GM19324 (cell line): ENCODE results near the gene CREB1.
"Not testable (repeated sequence)": the region's sequence is repeated elsewhere in the genome, so short reads cannot be mapped to it uniquely, and the experiment has no call there.

Experiments used
- ATAC-seq: cut with Tn5 transposase; IDR thresholded peaks from one replicate; pipeline ENCODE4 v1.9.1; 2021; ENCODE audit warnings: mild to moderate bottlenecking, moderate library complexity; ENCODE audit not compliant: unreplicated experiment, low FRiP score

The CREB1 gene

DNA sequence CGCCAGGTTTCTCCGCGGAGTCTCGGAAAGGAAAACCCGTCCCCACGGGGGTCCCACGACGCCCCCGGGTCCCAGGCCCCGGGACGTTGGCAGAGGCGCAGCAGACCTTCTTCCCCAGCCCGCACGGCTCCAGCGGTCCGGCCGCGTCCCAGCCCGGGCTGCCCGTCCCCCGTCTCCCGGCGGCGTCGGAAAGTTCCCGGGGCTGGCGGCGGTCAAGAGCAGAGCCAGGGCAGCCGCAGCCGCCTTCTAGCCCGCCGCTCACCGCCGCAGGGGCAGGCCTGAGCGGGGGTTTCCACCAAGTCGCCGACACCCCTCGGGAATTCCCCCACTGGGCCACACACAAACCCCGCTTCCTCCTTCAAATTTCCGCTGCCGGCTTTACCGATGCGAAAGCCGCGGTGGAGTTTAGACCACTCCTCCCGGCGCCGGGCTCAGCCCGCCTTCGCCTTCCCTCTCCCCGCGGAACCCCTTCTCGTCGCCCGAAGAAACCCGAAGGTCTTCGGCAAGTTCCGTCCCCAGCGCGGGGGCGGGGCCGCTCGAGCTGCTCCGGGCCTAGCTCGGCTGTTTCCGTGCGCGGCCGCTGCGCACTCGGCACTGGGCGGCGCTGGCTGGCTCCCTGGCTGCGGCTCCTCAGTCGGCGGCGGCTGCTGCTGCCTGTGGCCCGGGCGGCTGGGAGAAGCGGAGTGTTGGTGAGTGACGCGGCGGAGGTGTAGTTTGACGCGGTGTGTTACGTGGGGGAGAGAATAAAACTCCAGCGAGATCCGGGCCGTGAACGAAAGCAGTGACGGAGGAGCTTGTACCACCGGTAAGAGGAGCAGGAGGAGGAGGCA is at the start of gene CREB1:
Gene CREB1, plus strand, starts transcription at position 633 of the 830 bp plus-strand sequence. CDS start 25,674 bp downstream, outside the sequence.
- peak; percentile 91 for ATAC-seq

GRCh38 chr2:207480521-207481040 is 49.2 kb upstream of the CREB1 start:
- no peak for ATAC-seq

DNA sequence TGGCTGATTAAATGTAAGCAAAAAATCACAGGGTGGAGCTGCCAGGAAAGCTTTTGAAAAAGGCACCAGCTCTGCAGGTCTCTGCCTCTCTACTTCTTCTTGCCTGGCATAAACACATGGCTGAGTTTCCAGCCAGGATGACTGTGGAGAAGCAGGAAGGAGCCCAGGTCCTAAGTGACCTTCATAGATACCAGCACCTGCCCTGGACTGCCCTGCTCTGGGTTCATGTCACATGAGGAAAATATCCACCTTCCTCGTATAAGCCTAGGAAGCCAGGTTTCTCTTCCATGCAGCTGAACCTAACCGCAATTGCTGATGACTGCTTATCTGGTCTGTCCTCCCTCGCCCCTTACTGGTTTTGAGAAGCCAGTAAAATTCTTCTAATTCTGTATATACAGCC is 47.8 kb upstream of the CREB1 start:
- ATAC-seq, result no peak

GRCh38 chr2:207482630-207483029 is 47.1 kb upstream of the CREB1 start:
- no peak for ATAC-seq

GRCh38 chr2:207483066-207483465 is 46.7 kb upstream of the CREB1 start:
- ATAC-seq, result no peak

- no peak for ATAC-seq
Observed at GRCh38 chr2:207483477-207483876, 46.3 kb upstream of the CREB1 start.

GRCh38 chr2:207484444-207485391 is 45.0 kb upstream of the CREB1 start:
- no peak for ATAC-seq

- ATAC-seq, result no peak
Observed at GRCh38 chr2:207487650-207488311, 42.0 kb upstream of the CREB1 start.

DNA sequence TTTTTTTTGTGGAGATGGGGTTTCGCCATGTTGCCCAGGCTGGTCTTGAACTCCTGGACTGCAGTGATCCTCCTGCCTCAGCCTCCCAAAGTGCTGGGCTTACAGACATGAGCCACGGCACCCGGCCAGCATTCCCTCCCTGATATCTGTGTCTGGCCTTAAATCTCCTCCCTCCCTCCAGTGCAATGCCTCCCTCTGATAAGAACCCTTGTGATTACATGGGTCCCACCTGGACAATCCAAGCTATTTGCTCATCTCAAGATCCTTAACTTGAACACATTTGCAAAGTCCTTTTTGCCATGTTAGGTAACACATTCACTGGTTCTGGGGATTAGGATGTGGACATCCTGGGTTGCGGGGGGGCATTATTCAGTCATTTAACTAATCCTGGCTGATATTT is 40.5 kb upstream of the CREB1 start:
- ATAC-seq, result no peak

DNA sequence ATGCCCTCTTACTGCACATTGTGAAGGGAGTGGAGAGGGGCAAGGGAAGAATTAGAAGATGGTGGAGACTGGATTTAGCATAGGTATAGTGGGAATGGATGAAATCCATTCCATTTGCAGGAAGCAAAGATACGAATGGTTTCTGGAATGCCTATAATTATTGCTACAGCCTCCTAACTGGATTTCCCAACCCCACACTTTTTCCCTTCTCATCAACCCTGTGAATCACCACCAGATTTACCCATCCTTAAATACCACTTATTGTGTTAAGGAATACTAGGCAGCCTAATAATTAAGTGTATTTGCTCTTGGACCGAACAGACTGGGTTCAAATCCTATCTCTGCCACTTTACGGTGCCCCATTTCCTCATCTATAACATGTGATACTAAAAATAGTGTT is 39.3 kb upstream of the CREB1 start:
- ATAC-seq, result no peak

GRCh38 chr2:207491086-207491485 is 38.7 kb upstream of the CREB1 start:
- ATAC-seq, result no peak

- ATAC-seq, result no peak
Observed at GRCh38 chr2:207491956-207492355, 37.8 kb upstream of the CREB1 start.

DNA sequence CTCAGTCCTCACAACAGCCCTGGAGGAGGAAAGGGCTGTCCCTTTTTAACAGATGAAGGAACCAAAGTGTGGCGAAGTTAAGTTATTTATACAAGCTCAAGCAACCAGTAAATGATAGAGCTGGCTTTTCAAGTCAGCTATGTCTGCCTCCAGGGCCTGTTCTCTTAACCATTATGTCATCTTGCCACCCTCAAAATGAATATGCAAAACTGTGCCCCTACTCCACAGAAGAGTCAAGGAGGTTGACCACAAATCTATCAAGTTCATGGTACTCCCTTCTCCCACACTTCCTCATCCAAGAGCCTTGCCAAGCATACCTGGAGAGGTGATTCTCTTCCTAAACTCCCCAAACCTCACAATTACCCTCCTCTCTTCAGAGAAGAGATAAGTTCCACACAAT is 37.3 kb upstream of the CREB1 start:
- ATAC-seq, result no peak

DNA sequence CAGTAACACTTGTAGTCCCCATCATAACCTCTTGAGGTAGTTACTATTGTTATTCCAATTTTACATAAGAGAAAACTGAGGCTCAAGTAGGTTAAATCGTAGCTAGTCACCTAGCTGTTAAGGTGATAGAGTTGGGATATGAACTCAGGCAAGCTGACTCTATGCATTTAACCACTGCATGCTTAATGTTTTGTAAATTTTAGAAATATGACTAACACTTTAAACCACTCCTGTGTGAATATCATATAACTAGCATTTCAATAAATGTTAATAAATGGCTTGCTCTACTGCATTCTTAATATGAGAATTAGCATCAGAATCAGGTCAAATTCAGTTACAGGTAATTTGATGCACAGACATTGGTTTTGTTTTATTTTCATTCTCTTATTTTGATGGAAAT is 35.6 kb upstream of the CREB1 start:
- no peak for ATAC-seq

DNA sequence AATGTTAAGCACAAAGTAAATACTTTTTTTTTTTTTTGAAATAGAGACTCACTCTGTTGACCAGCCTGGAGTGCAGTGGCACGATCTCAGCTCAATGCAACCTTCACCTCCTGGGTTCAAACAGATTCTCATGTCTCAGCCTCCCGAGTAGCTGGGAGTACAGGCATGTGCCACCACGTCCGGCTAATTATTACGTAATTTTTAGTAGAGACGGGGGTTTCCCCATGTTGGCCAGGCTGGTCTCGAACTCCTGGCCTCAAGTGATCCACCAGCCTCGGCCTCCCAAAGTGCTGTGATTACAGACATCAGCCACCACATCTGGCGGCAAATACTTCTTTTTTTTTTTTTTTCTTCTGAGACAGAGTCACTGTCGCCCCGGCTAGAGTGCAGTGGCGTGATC is 32.8 kb upstream of the CREB1 start:
- not testable (repeated sequence) for ATAC-seq

DNA sequence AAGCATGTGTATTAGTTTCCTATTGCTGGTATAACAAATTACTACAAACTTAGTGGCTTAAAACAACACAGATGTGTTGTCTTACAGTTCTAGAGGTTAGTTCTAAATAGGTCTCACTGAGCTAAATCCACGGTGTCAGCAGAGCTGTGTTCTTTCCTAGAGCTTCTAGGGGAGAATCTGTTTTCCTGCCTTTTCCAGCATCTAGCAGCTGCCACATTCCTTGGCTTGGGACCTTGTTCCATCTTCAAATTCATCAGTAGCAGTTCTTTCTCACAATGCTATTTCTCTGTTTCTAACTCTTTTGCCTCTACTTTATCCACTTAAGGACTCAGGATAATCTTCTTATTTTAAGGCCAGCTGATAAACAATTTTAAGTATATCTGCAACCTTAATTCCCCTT is 32.2 kb upstream of the CREB1 start:
- no peak for ATAC-seq

GRCh38 chr2:207498427-207498826 is 31.3 kb upstream of the CREB1 start:
- ATAC-seq, result no peak

DNA sequence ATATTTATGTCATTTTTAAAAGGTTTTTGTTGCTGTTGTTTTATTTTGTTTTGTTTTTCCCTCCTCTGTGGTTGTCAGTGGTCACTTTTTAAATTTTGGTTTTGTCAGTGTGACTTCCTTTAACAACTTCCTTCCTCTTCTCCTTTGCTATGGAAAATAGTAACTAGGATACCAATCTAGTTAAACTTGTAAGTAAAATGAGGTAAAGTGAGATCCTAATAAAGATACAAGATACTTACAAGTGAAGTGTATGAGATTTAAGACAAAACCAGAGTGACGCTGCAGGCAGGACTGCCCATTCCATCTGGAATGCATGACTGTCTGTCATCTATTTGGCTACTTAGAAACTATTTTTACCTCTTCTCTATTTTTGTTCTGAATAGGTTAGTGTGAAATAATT is 30.6 kb upstream of the CREB1 start:
- no peak for ATAC-seq

DNA sequence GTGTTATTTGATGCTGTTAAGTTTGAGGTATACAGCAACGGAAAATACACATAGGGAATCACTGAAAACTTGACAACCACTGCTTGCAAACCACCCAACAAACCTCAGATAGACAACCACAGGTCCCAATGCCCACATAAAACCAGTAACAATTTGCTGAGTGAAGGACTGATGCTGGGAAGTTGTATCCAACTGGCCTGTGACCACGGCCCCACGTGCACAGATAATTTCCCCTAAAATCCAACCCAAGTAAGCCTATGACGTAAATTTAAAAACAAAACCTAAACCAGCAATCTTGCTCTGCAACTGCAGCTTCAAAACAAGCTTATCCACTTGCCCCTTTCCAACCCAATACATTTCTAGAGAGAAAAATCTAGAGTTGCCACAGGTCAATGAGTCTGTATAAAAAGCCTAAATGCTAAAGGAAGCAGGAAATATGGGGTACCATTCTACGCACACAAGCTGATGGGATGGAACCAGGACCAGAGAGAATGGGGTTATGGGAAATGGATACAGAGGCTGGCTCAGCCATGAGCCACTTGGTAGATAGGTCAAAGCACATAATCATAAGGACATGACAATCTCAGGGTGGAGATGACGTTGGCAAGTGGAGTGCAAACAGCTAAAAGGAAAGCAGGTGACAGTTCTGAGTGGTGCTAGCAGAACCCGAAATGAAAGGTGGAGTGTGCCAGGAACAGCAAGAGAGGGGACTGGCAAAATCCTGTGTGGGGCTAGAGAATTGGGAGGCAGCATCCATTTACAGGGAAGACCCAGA is 27.8 kb upstream of the CREB1 start:
- ATAC-seq, result no peak
